ENCODE measurements around the gene CD6.
"Not testable (repeated sequence)": the region's sequence is repeated elsewhere in the genome, so short reads cannot be mapped to it uniquely, and the experiment has no call there.

The CD6 gene

DNA sequence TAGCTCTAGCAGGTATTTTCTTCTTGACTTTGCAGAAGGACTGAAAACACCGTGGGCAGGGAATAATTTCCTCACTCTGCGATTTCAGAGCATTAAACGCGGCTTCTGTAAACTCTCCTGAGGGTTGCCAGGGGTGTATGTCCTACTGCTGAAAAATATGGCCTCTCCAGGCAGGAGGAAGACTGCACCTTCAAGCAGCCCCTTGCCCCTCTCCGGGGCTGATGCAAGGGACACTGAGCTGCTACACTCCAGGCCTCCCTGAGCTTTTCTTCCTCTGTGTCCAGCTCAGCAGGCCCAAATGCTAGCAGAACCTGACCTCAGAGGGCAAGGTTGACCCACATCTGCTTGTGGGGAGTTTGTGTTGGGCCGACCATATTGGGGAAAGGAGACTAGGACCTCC, 2.2 kb downstream of the CD6 start:
- Histone ChIP-seq H3K4me2 (ENCODE audit: insufficient read depth, low read length) (no peak overlapping the region), H3K9me3 (ENCODE audit: insufficient read depth, low read length, severe bottlenecking) (no peaks in the 10 kb centered on the region), H3K36me3 (ENCODE audit: insufficient read depth, low read length) (no peaks in the 10 kb centered on the region), H3K27me3 (ENCODE audit: insufficient read depth, low read length, poor library complexity) (peaks cover 33% of the 10 kb centered on the region), H3K9ac (ENCODE audit: low read depth, low read length) (no peak overlapping the region), H3K79me2 (ENCODE audit: insufficient read depth, low read length) (no peaks in the 10 kb centered on the region), H3K4me1 (ENCODE audit: insufficient read depth, low read length) (no peaks in the 10 kb centered on the region), H4K20me1 (ENCODE audit: insufficient read depth, low read length) (no peaks in the 10 kb centered on the region), H3K4me3 (ENCODE audit: low read depth in 1 of 2, low read length in 2 of 2) (no peak overlapping the region), H2AFZ (ENCODE audit: low read depth, low read length) (no peak overlapping the region), H3K27ac (ENCODE audit: low read length) (no peak overlapping the region)
- TF ChIP-seq, protein P1, sequence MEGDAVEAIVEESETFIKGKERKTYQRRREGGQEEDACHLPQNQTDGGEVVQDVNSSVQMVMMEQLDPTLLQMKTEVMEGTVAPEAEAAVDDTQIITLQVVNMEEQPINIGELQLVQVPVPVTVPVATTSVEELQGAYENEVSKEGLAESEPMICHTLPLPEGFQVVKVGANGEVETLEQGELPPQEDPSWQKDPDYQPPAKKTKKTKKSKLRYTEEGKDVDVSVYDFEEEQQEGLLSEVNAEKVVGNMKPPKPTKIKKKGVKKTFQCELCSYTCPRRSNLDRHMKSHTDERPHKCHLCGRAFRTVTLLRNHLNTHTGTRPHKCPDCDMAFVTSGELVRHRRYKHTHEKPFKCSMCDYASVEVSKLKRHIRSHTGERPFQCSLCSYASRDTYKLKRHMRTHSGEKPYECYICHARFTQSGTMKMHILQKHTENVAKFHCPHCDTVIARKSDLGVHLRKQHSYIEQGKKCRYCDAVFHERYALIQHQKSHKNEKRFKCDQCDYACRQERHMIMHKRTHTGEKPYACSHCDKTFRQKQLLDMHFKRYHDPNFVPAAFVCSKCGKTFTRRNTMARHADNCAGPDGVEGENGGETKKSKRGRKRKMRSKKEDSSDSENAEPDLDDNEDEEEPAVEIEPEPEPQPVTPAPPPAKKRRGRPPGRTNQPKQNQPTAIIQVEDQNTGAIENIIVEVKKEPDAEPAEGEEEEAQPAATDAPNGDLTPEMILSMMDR (IDR thresholded peaks at IDR 0.05; ENCODE audit: borderline replicate concordance, extremely low read depth, low read length, poor library complexity, severe bottlenecking): no peak
- no peak for TF ChIP-seq EZH2 (IDR thresholded peaks at IDR 0.05; ENCODE audit: borderline replicate concordance, low read depth, low read length, severe bottlenecking)
- DNase-seq (no peak), ATAC-seq (ENCODE audit: insufficient read depth, low read depth) (no peak)

- H3K9ac ChIP-seq (ENCODE audit: low read depth, low read length); H3K79me2 ChIP-seq (ENCODE audit: insufficient read depth, low read length); H2AFZ ChIP-seq (ENCODE audit: low read depth, low read length); H3K9me3 ChIP-seq (ENCODE audit: insufficient read depth, low read length, severe bottlenecking); H4K20me1 ChIP-seq (ENCODE audit: insufficient read depth, low read length); DNase-seq; H3K36me3 ChIP-seq (ENCODE audit: insufficient read depth, low read length); H3K4me2 ChIP-seq (ENCODE audit: insufficient read depth, low read length); H3K4me1 ChIP-seq (ENCODE audit: insufficient read depth, low read length); H3K4me3 ChIP-seq (ENCODE audit: low read depth in 1 of 2, low read length in 2 of 2); ATAC-seq (ENCODE audit: insufficient read depth, low read depth); H3K27ac ChIP-seq (ENCODE audit: low read length): not testable (repeated sequence)
- peaks cover 33% of the 10 kb centered on the region for H3K27me3 ChIP-seq (ENCODE audit: insufficient read depth, low read length, poor library complexity)
These were observed 2.8 kb downstream of the CD6 start for GRCh38 chr11:60974316-60974715.

- no peak overlapping the region for H2AFZ ChIP-seq (ENCODE audit: low read depth, low read length)
- H3K4me1 ChIP-seq (ENCODE audit: insufficient read depth, low read length): no peaks in the 10 kb centered on the region
- H3K27ac ChIP-seq (ENCODE audit: low read length): no peak overlapping the region
- no peaks in the 10 kb centered on the region for H3K36me3 ChIP-seq (ENCODE audit: insufficient read depth, low read length)
- H4K20me1 ChIP-seq (ENCODE audit: insufficient read depth, low read length): no peaks in the 10 kb centered on the region
- H3K79me2 ChIP-seq (ENCODE audit: insufficient read depth, low read length): no peaks in the 10 kb centered on the region
- no peak for DNase-seq
- TF ChIP-seq, protein P1 (IDR thresholded peaks at IDR 0.05; ENCODE audit: borderline replicate concordance, extremely low read depth, low read length, poor library complexity, severe bottlenecking): no peak
- no peak for TF ChIP-seq EZH2 (IDR thresholded peaks at IDR 0.05; ENCODE audit: borderline replicate concordance, low read depth, low read length, severe bottlenecking)
- no peak overlapping the region for H3K4me3 ChIP-seq (ENCODE audit: low read depth in 1 of 2, low read length in 2 of 2)
- no peak for ATAC-seq (ENCODE audit: insufficient read depth, low read depth)
- H3K9ac ChIP-seq (ENCODE audit: low read depth, low read length): no peak overlapping the region
- no peaks in the 10 kb centered on the region for H3K9me3 ChIP-seq (ENCODE audit: insufficient read depth, low read length, severe bottlenecking)
- H3K4me2 ChIP-seq (ENCODE audit: insufficient read depth, low read length): no peak overlapping the region
- H3K27me3 ChIP-seq (ENCODE audit: insufficient read depth, low read length, poor library complexity): peaks cover 33% of the 10 kb centered on the region
These were observed 3.2 kb downstream of the CD6 start for GRCh38 chr11:60974726-60975125.

DNA sequence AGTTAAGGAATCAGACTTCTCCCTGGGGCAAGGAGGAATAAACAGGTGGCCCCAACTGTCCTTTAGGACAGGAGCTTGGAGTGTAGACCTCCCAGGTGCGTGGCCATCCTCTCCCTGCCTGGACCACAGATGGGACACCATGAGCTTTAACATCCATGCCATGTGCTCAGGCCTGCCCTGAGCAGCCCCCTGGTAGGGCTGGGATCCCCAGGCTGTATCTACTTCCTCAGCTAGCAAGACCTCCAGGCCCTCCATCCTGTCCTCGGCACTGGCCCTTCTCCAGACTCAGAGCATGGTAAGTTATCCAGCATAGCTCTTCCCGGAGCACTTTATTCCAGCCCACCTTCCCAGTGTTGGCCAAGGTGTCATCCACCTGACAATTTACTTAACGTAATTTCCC, 5.7 kb downstream of the CD6 start:
- Histone ChIP-seq H3K27me3 (ENCODE audit: insufficient read depth, low read length, poor library complexity) (peaks cover 17% of the 10 kb centered on the region), H3K4me3 (ENCODE audit: low read depth in 1 of 2, low read length in 2 of 2) (no peak overlapping the region), H3K9ac (ENCODE audit: low read depth, low read length) (no peak overlapping the region), H3K79me2 (ENCODE audit: insufficient read depth, low read length) (no peaks in the 10 kb centered on the region), H3K36me3 (ENCODE audit: insufficient read depth, low read length) (no peaks in the 10 kb centered on the region), H4K20me1 (ENCODE audit: insufficient read depth, low read length) (no peaks in the 10 kb centered on the region), H3K27ac (ENCODE audit: low read length) (no peak overlapping the region), H2AFZ (ENCODE audit: low read depth, low read length) (no peak overlapping the region), H3K4me1 (ENCODE audit: insufficient read depth, low read length) (no peaks in the 10 kb centered on the region), H3K9me3 (ENCODE audit: insufficient read depth, low read length, severe bottlenecking) (no peaks in the 10 kb centered on the region), H3K4me2 (ENCODE audit: insufficient read depth, low read length) (no peak overlapping the region)
- DNase-seq (no peak), ATAC-seq (ENCODE audit: insufficient read depth, low read depth) (no peak)
- no peak for TF ChIP-seq EZH2 (IDR thresholded peaks at IDR 0.05; ENCODE audit: borderline replicate concordance, low read depth, low read length, severe bottlenecking)
- TF ChIP-seq, protein P1 (IDR thresholded peaks at IDR 0.05; ENCODE audit: borderline replicate concordance, extremely low read depth, low read length, poor library complexity, severe bottlenecking): no peak

Measured in DND-41 (cell line).